ENCODE data around the gene CRIP2. TPM values are rescaled to one million over a fixed set of nuclear protein-coding genes. Genes with fewer than 3 reads are reported as not detected.
A peak's percentile ranks its signal among the peaks of the same experiment; 100 is the strongest.

The CRIP2 gene
- total and polyA plus RNA-seq, 2 of the 8 experiments (the other 6 are each of a cell fraction or from before 2014, with no cell fraction given): 4.2 to 13.5 TPM

GRCh38 chr14:105484069-105484996, 9.7 kb downstream of the CRIP2 start:
- H4K5ac ChIP-seq (ENCODE audit: insufficient read length, low read depth, low read length): no peak overlapping the region
- H2BK15ac ChIP-seq (ENCODE audit: low read length): no peak overlapping the region
- no peaks in the 10 kb centered on the region for H3K36me3 ChIP-seq (ENCODE audit: control insufficient read depth in 2 of 4, insufficient read depth in 4 of 4, low read length in 3 of 4)
- FAIRE-seq: no peak
- no peaks in the 10 kb centered on the region for H3K9me3 ChIP-seq (ENCODE audit: insufficient read depth in 2 of 2, low read depth in 1 of 2, low read length in 1 of 2)
- H3K18ac ChIP-seq (ENCODE audit: extremely low read depth, low read length): no peak overlapping the region; the same call in 1 of the 2 replicates
- no peaks in the 10 kb centered on the region for H3K79me2 ChIP-seq (ENCODE audit: control insufficient read depth in 1 of 2, insufficient read depth in 2 of 2, low read length in 2 of 2)
- no peak overlapping the region for H3K4ac ChIP-seq (replicated peaks; ENCODE audit: insufficient read length, low read depth, low read length)
- ChIA-PET CTCF (ENCODE audit: partially characterized antibody) (interaction anchor here (0.8 to 5.0 kb wide), 6 partner anchors 13 to 465 kb away, joined by 3 to 70 read pairs (median 4); no protein-coding TSS in a partner anchor), POLR2A (ENCODE audit: partially characterized antibody) (interaction anchor here (1.7 kb wide), 1 partner anchor 10 kb away, joined by 3 read pairs; no protein-coding TSS in a partner anchor)
- H3K27me3 ChIP-seq (replicated peaks in 1 of 4; ENCODE audit: control insufficient read depth in 3 of 4, extremely low read depth in 1 of 4, insufficient read depth in 3 of 4, low read length in 3 of 4): peaks cover 45 to 97% (median 80%) of the 10 kb centered on the region in 4 experiments
- WGBS, 2 experiments (ENCODE audit: extremely low coverage in 1 of 2, insufficient coverage in 1 of 2, insufficient read length in 1 of 2, insufficient replicate concordance in 2 of 2, low coverage in 1 of 2, low lambda C conversion rate in 2 of 2, missing lambda C conversion rate in 1 of 2): 81% methylated on average over 18 of the region's 20 CpGs; no CpG with 5 or more reads in 1 of the 2 experiments
- no peak overlapping the region for H3K27ac ChIP-seq (ENCODE audit: low read depth, low read length)
- H2BK120ac ChIP-seq (replicated peaks; ENCODE audit: low read depth, low read length): no peak overlapping the region
- H2BK20ac ChIP-seq (ENCODE audit: low read length): no peak overlapping the region
- no peak overlapping the region for H2AK5ac ChIP-seq (ENCODE audit: low read depth, low read length)
- H2BK12ac ChIP-seq (ENCODE audit: low read depth, low read length): 0 out of 2 replicates have a peak overlapping the region, but pooled peaks have one; percentile 27
- H3K14ac ChIP-seq (ENCODE audit: insufficient read length): no peak overlapping the region
- peaks cover 0 to 40% (median 19%) of the 10 kb centered on the region in 4 experiments; a peak in 5 of 7 replicates for H3K4me1 ChIP-seq (replicated peaks in 1 of 4; ENCODE audit: control insufficient read depth in 3 of 4, insufficient read depth in 4 of 4, low read length in 3 of 4)
- no peak overlapping the region for H3K23ac ChIP-seq (ENCODE audit: insufficient read length)
- no peak overlapping the region for H3K4me2 ChIP-seq (ENCODE audit: insufficient read depth in 1 of 2, low read depth in 2 of 2, low read length in 2 of 2)
- H4K8ac ChIP-seq (ENCODE audit: extremely low read depth, insufficient read depth, low read length): no peak overlapping the region
- no peaks in the 10 kb centered on the region for H3K79me1 ChIP-seq (ENCODE audit: low read depth, low read length)
- H4K91ac ChIP-seq (replicated peaks; ENCODE audit: insufficient read length, low read length): no peak overlapping the region
- H3K23me2 ChIP-seq (ENCODE audit: low read depth, low read length): peaks cover 6% of the 10 kb centered on the region; the same call in 1 of the 2 replicates
- H2BK5ac ChIP-seq (ENCODE audit: low read depth, low read length): no peak overlapping the region
- peaks cover 4 to 15% of the 10 kb centered on the region in 2 experiments for H4K20me1 ChIP-seq (replicated peaks in 1 of 2; ENCODE audit: control insufficient read depth in 1 of 2, insufficient read depth in 2 of 2, low read length in 2 of 2)
- no peak overlapping the region for H2AFZ ChIP-seq (ENCODE audit: low read length)
- H3K4me3 ChIP-seq (ENCODE audit: extremely low read depth in 1 of 4, insufficient read depth in 2 of 4, low read depth in 3 of 4, low read length in 4 of 4): no peak overlapping the region
- peak in 1 of 2 experiments; percentile 42 for DNase-seq (ENCODE audit: low read depth in 1 of 2, low spot score in 2 of 2)
- no peak overlapping the region for H3K9ac ChIP-seq (replicated peaks in 1 of 4; ENCODE audit: extremely low read depth in 1 of 4, low read depth in 3 of 4, low read length in 3 of 4)
- no peak overlapping the region for H3K56ac ChIP-seq (replicated peaks; ENCODE audit: insufficient read length, low read depth, low read length)
- TF ChIP-seq SIX5 (IDR thresholded peaks at IDR 0.05; ENCODE audit: low read depth, low read length): no peak
- no peak for TF ChIP-seq MAFK (IDR thresholded peaks at IDR 0.05; ENCODE audit: low read depth, low read length)
- TF ChIP-seq BRCA1 (IDR thresholded peaks at IDR 0.05; ENCODE audit: low read depth, low read length): no peak
- no peak for TF ChIP-seq EP300 (IDR thresholded peaks at IDR 0.05; ENCODE audit: borderline replicate concordance in 1 of 2, low read depth in 2 of 2, low read length in 2 of 2)
- TF ChIP-seq CBX8 (IDR thresholded peaks at IDR 0.05; ENCODE audit: borderline replicate concordance, low read depth, low read length): no peak
- TF ChIP-seq KDM4A (IDR thresholded peaks at IDR 0.05; ENCODE audit: low read depth, low read length, severe bottlenecking): no peak
- no peak for TF ChIP-seq EGR1 (IDR thresholded peaks at IDR 0.05; ENCODE audit: borderline replicate concordance, low read depth, low read length)
- no peak for TF ChIP-seq GTF2F1 (IDR thresholded peaks at IDR 0.05; ENCODE audit: borderline replicate concordance, low read depth, low read length)
- TF ChIP-seq POLR2AphosphoS5 (IDR thresholded peaks at IDR 0.05; ENCODE audit: low read depth, low read length): no peak
- TF ChIP-seq SP2 (IDR thresholded peaks at IDR 0.05; ENCODE audit: low read length): no peak
- TF ChIP-seq POLR2A (IDR thresholded peaks at IDR 0.05; ENCODE audit: control extremely low read depth in 1 of 2, low read depth in 2 of 2, low read length in 2 of 2): no peak
